GM18951 (cell line): Measurements from ENCODE around the gene KCNK7.

ENCODE experiments used
- POLR2A ChIP-seq: IDR thresholded peaks from 4 replicates; pipeline ENCODE4 v1.6.1; 2011; ENCODE audit warnings: mild to moderate bottlenecking; ENCODE audit not compliant: insufficient read length, insufficient read depth; ENCODE audit errors: extremely low read depth
- in situ Hi-C: fragments of 300-500 bp; cut with MboI; formaldehyde crosslinking; loops from one replicate; pipeline ENCODE4 v1.12.0; 2022; ENCODE audit warnings: low sequenced_read_pairs, mixed read lengths, inconsistent platforms; ENCODE audit not compliant: unreplicated experiment

Gene KCNK7

GRCh38 chr11:65621460-65621859 is 25.9 kb upstream of the KCNK7 start:
- no peak for TF ChIP-seq POLR2A
- in situ Hi-C loops = no loop called here

GRCh38 chr11:65620666-65621065 is 25.1 kb upstream of the KCNK7 start:
- in situ Hi-C loops = no loop called here

GRCh38 chr11:65619281-65619928 is 23.8 kb upstream of the KCNK7 start:
- TF ChIP-seq POLR2A = no peak
- in situ Hi-C loops = no loop called here

More at GRCh38 chr11:65620666-65621065, 25.1 kb upstream of the KCNK7 start:
- no peak for TF ChIP-seq POLR2A

- in situ Hi-C loops = no loop called here
Observed at GRCh38 chr11:65618763-65619162, 23.2 kb upstream of the KCNK7 start.

GRCh38 chr11:65617990-65618751 is 22.6 kb upstream of the KCNK7 start:
- in situ Hi-C loops = no loop called here
- TF ChIP-seq POLR2A = no peak

More at GRCh38 chr11:65618763-65619162, 23.2 kb upstream of the KCNK7 start:
- no peak for TF ChIP-seq POLR2A

- TF ChIP-seq POLR2A = no peak
- in situ Hi-C loops = no loop called here
Observed at GRCh38 chr11:65617136-65617850, 21.7 kb upstream of the KCNK7 start.

- in situ Hi-C loops = no loop called here
- no peak for TF ChIP-seq POLR2A
Observed at GRCh38 chr11:65616575-65617001, 21.0 kb upstream of the KCNK7 start.

- in situ Hi-C loops = no loop called here
- no peak for TF ChIP-seq POLR2A
Observed at GRCh38 chr11:65615950-65616574, 20.5 kb upstream of the KCNK7 start.

GRCh38 chr11:65615229-65615949 is 19.8 kb upstream of the KCNK7 start, which contains the start of gene PCNX3:
Gene PCNX3, plus strand, starts transcription at chr11:65615776. Its CDS starts 536 bp downstream, at chr11:65616312.
- peak; percentile 72 for TF ChIP-seq POLR2A
- in situ Hi-C loops = no loop called here

GRCh38 chr11:65613091-65613928 is 17.7 kb upstream of the KCNK7 start:
- in situ Hi-C loops = no loop called here
- peak; percentile 16 for TF ChIP-seq POLR2A

- in situ Hi-C loops = no loop called here
- no peak for TF ChIP-seq POLR2A
Observed at GRCh38 chr11:65612691-65613090, 17.1 kb upstream of the KCNK7 start.
